WERI-Rb-1 (cell line): ENCODE measurements around the gene SART3.
A peak's percentile ranks its signal among the peaks of the same experiment; 100 is the strongest.

Source experiments
- DNase-seq: peaks from one replicate; pipeline ENCODE4 v3.0.0-alpha.2; 2020
- H3K27ac ChIP-seq: fragments of 250-450 bp; sonication (Bioruptor Pico); 2 replicates; pipeline ENCODE4 v1.5.1; 2020; ENCODE audit warnings: mild to moderate bottlenecking, moderate library complexity
- H3K27me3 ChIP-seq: fragments of 250-450 bp; sonication (Bioruptor Pico); 2 replicates; pipeline ENCODE4 v1.5.1; 2021; ENCODE audit warnings: mild to moderate bottlenecking, low read depth, moderate library complexity; ENCODE audit not compliant: insufficient read depth, severe bottlenecking
- H3K36me3 ChIP-seq: fragments of 250-450 bp; sonication (Bioruptor Pico); 2 replicates; pipeline ENCODE4 v1.5.1; 2020; ENCODE audit warnings: mild to moderate bottlenecking, moderate library complexity
- H3K4me3 ChIP-seq: 2 replicates; pipeline ENCODE4 v1.5.1; 2011; ENCODE audit warnings: low read depth, mild to moderate bottlenecking, control low read depth, low read length
- H3K9me3 ChIP-seq: fragments of 250-450 bp; sonication (Bioruptor Pico); 2 replicates; pipeline ENCODE4 v1.5.1; 2021; ENCODE audit warnings: mild to moderate bottlenecking, moderate library complexity; ENCODE audit not compliant: severe bottlenecking
- TF ChIP-seq, protein P1 (sequence below): IDR thresholded peaks from 2 replicates; pipeline ENCODE4 v1.5.1; 2011; ENCODE audit warnings: low read depth, mild to moderate bottlenecking, control low read depth, inconsistent platforms, low read length

Gene SART3

DNA sequence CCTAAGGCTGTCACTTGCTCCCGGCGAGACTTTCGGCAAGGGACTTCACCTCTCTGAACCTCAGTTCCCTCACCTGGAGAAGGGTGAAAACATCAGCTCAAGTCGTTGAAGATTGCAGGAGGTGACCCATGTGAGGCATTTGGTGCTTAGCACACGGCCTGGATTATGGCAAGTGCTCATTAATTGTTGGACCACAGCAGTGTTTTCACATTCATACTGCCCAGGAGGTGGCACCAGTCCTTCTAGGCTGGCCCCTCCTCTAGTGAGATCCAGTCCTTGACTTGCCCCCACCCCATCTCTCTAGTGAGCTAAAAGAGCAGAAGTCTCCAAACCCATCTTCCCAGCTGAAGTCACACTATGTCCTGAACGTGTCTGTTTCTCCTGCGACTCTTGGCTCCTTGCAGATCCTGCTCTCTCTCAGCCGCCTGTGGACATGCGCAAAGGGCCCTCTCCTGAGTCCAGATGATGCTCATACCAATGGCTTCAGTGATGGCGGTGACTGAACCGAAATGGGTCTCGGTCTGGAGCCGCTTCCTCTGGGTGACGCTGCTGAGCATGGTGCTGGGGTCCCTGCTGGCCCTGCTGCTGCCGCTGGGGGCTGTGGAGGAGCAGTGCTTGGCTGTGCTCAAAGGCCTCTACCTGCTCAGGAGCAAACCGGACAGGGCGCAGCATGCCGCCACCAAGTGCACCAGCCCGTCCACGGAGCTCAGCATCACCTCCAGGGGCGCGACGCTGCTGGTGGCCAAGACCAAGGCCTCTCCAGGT, 44.3 kb downstream of the SART3 start:
- DNase-seq: peak; percentile 33
- H3K27me3 ChIP-seq: no peaks in the 10 kb centered on the region
- no peak overlapping the region for H3K4me3 ChIP-seq
- H3K36me3 ChIP-seq: peaks cover 48% of the 10 kb centered on the region
- TF ChIP-seq, protein P1, sequence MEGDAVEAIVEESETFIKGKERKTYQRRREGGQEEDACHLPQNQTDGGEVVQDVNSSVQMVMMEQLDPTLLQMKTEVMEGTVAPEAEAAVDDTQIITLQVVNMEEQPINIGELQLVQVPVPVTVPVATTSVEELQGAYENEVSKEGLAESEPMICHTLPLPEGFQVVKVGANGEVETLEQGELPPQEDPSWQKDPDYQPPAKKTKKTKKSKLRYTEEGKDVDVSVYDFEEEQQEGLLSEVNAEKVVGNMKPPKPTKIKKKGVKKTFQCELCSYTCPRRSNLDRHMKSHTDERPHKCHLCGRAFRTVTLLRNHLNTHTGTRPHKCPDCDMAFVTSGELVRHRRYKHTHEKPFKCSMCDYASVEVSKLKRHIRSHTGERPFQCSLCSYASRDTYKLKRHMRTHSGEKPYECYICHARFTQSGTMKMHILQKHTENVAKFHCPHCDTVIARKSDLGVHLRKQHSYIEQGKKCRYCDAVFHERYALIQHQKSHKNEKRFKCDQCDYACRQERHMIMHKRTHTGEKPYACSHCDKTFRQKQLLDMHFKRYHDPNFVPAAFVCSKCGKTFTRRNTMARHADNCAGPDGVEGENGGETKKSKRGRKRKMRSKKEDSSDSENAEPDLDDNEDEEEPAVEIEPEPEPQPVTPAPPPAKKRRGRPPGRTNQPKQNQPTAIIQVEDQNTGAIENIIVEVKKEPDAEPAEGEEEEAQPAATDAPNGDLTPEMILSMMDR: peak; percentile 34; the same call in 1 of the 2 replicates
- H3K9me3 ChIP-seq: no peaks in the 10 kb centered on the region
- no peak overlapping the region for H3K27ac ChIP-seq

GRCh38 chr12:108515916-108516315, 45.1 kb downstream of the SART3 start:
- DNase-seq: no peak
- TF ChIP-seq, protein P1: no peak
- H3K9me3 ChIP-seq: no peaks in the 10 kb centered on the region
- no peaks in the 10 kb centered on the region for H3K27me3 ChIP-seq
- H3K27ac ChIP-seq: no peak overlapping the region; the same call in 1 of the 2 replicates
- H3K36me3 ChIP-seq: peaks cover 41% of the 10 kb centered on the region
- peak overlapping the region; percentile 84 for H3K4me3 ChIP-seq

GRCh38 chr12:108514973-108515814, 45.8 kb downstream of the SART3 start, which contains the start of gene FICD:
Gene FICD (plus strand): TSS chr12:108515277. CDS start chr12:108516973, 1,696 bp downstream.
- peaks cover 33% of the 10 kb centered on the region for H3K36me3 ChIP-seq
- no peaks in the 10 kb centered on the region for H3K27me3 ChIP-seq
- peak within 1 kb of the TSS; percentile 77 for H3K27ac ChIP-seq
- DNase-seq: peak; percentile 100
- no peaks in the 10 kb centered on the region for H3K9me3 ChIP-seq
- H3K4me3 ChIP-seq: peak within 1 kb of the TSS; percentile 84
- TF ChIP-seq, protein P1: no peak

DNA sequence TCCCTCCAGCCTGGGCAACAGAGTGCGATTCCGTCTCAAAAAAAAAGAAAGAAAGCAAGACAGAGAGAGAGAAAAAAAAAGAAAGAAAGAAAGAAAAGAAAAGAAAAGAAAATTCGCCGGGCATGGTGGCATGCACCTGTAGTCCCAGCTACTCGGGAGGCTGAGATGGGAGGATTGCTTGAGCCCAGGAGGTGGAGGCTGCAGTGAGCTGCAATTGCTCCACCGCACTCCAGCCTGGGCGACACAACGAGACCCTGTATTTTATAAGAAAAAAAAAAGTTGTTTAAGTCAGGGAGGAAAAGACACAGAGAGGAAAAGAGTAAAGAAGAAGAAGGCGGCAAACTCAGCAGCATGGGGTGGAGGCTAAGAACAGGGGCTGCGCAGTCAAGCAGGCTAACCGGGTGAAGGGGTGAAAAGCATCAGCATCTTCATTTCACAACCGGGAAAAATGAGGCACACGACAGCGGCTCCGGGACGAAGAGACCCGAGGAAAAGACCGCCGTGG, 46.5 kb downstream of the SART3 start:
- no peak overlapping the region for H3K27ac ChIP-seq
- peaks cover 3% of the 10 kb centered on the region for H3K9me3 ChIP-seq
- no peaks in the 10 kb centered on the region for H3K27me3 ChIP-seq
- no peak for DNase-seq
- H3K4me3 ChIP-seq: peak overlapping the region; percentile 36
- peaks cover 30% of the 10 kb centered on the region for H3K36me3 ChIP-seq
- TF ChIP-seq, protein P1: no peak

DNA sequence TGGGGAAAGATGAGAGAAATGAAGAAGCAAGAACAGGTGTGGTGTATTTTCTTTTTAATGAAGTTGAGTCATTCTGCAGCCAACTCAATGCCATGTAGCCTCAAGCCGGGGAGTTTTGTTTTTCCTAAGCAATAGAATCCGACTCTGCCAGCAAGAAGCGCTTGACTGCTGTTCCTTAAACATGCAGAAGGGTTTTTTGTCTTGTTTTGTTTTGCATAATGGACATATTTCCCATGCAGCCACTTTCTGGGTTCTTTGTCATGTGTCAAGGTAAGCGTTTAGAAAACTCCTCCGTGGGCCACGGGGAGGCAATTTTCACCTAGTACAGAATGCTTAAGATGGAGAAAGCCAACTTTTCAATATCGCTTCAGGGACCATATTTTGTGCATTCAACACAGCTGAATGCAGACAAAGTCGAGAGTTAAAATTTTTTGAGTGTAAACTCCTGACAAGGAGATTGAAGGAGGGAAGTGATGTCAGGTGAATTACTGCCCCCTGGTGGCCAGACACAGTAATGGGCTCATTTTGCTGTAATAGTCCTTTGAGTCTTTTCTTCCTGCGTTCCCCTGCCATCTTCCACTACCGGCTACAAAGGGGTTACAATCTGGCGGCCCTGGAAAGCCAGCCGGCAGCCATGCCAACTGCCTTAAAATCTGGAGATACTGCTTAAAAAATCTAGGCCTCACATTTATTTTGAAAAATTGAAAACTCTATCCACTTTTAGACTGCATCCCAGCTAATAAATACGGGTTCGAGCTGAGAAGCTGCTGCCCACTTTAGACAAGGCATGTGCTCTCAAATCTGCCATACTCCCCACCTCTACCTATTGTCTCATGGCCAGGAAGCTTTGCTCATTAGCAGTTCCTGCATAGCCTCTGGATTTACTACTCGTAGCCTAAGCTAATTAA, 49.1 kb downstream of the SART3 start:
- no peaks in the 10 kb centered on the region for H3K27me3 ChIP-seq
- H3K36me3 ChIP-seq: peaks cover 3% of the 10 kb centered on the region; the same call in 1 of the 2 replicates
- H3K27ac ChIP-seq: no peak overlapping the region
- TF ChIP-seq, protein P1: peak; percentile 82
- peak; percentile 72 for DNase-seq
- no peak overlapping the region for H3K4me3 ChIP-seq
- H3K9me3 ChIP-seq: peaks cover 6% of the 10 kb centered on the region
